Neural cell (in vitro differentiated cells): ENCODE results near the gene COMMD2. TPM values are rescaled to one million over a fixed set of nuclear protein-coding genes. Genes with fewer than 3 reads are reported as not detected.

Source experiments
- H2AFZ ChIP-seq: fragments of 200-600, 300-800 bp; sonication (generic), shearing (Covaris generic); 2 replicates; pipeline ENCODE4 v1.6.0; 2014; ENCODE audit warnings: low read depth, mild to moderate bottlenecking, antibody characterized with exemption, low read length, moderate library complexity
- H3F3A ChIP-seq: fragments of 200-600 bp; shearing (Covaris generic); 2 replicates; pipeline ENCODE4 v1.6.1; 2016; ENCODE audit warnings: mild to moderate bottlenecking, moderate library complexity, mixed read lengths, antibody characterized with exemption, low read length; ENCODE audit not compliant: insufficient read depth, poor library complexity, severe bottlenecking
- H3K27ac ChIP-seq: fragments of 200-600, 300-800 bp; sonication (generic), shearing (Covaris generic); 2 replicates; pipeline ENCODE4 v1.5.1; 2014; ENCODE audit warnings: mild to moderate bottlenecking, low read length, moderate library complexity
- H3K27me3 ChIP-seq: fragments of 300-800, 200-600 bp; sonication (generic), shearing (Covaris generic); 2 replicates; pipeline ENCODE4 v1.6.0; 2014; ENCODE audit warnings: mild to moderate bottlenecking, low read depth, low read length, moderate library complexity; ENCODE audit not compliant: insufficient read depth
- H3K36me3 ChIP-seq: fragments of 300-800, 200-600 bp; sonication (generic), shearing (Covaris generic); 2 replicates; pipeline ENCODE4 v1.5.1; 2014; ENCODE audit warnings: mild to moderate bottlenecking, antibody characterized with exemption, low read length, moderate library complexity; ENCODE audit not compliant: insufficient read depth
- H3K4me2 ChIP-seq: fragments of 300-800, 200-600 bp; sonication (generic), shearing (Covaris generic); 2 replicates; pipeline ENCODE4 v1.6.0; 2014; ENCODE audit warnings: mild to moderate bottlenecking, low read length
- H3K4me3 ChIP-seq: fragments of 300-800, 200-600 bp; sonication (generic), shearing (Covaris generic); 2 replicates; pipeline ENCODE4 v1.5.1; 2014; ENCODE audit warnings: mild to moderate bottlenecking, low read length, moderate library complexity
- H3K79me2 ChIP-seq: fragments of 200-600 bp; shearing (Covaris generic); replicated peaks from 2 replicates; pipeline ENCODE4 v1.6.0; 2014; ENCODE audit warnings: mild to moderate bottlenecking, low read length, moderate library complexity; ENCODE audit not compliant: insufficient read depth
- H3K9ac ChIP-seq: fragments of 300-800, 200-600 bp; sonication (generic), shearing (Covaris generic); 2 replicates; pipeline ENCODE4 v1.6.1; 2016; ENCODE audit warnings: mild to moderate bottlenecking, low read length, mixed read lengths
- H3K9me2 ChIP-seq: fragments of 200-600 bp; shearing (Covaris generic); 2 replicates; pipeline ENCODE4 v1.6.1; 2016; ENCODE audit warnings: mild to moderate bottlenecking, low read length, mixed read lengths; ENCODE audit not compliant: insufficient read depth
- H3K9me3 ChIP-seq: fragments of 200-600, 300-800 bp; sonication (generic), shearing (Covaris generic); 2 replicates; pipeline ENCODE4 v1.6.1; 2016; ENCODE audit warnings: mild to moderate bottlenecking, mixed run types, low read length, moderate library complexity, mixed read lengths
- H4K20me1 ChIP-seq: fragments of 200-600 bp; shearing (Covaris generic); 2 replicates; pipeline ENCODE4 v1.6.1; 2016; ENCODE audit warnings: mild to moderate bottlenecking, mixed run types; ENCODE audit not compliant: insufficient read depth
- EP300 ChIP-seq: fragments of 450-650 bp; conservative IDR thresholded peaks from 2 replicates; pipeline ENCODE4 v1.6.1; 2014; ENCODE audit warnings: antibody characterized with exemption, mild to moderate bottlenecking, moderate library complexity; ENCODE audit not compliant: poor library complexity, severe bottlenecking
- EZH2 ChIP-seq: fragments of 200-600, 300-800 bp; shearing (Covaris generic), sonication (generic); IDR thresholded peaks from 2 replicates; pipeline ENCODE4 v1.6.1; 2014; ENCODE audit warnings: antibody characterized with exemption, low read length, borderline replicate concordance, mild to moderate bottlenecking; ENCODE audit not compliant: insufficient read depth, poor library complexity, severe bottlenecking
- MXI1 ChIP-seq: fragments of 450-650 bp; conservative IDR thresholded peaks from 2 replicates; pipeline ENCODE4 v1.6.1; 2014; ENCODE audit warnings: antibody characterized with exemption, mild to moderate bottlenecking; ENCODE audit not compliant: poor library complexity, severe bottlenecking
- POLR2AphosphoS5 ChIP-seq: IDR thresholded peaks from 2 replicates; pipeline ENCODE4 v1.6.1; 2012
- RAD21 ChIP-seq: fragments of 450-650 bp; conservative IDR thresholded peaks from 2 replicates; pipeline ENCODE4 v1.6.1; 2014; ENCODE audit warnings: antibody characterized with exemption, mild to moderate bottlenecking, moderate library complexity
- REST ChIP-seq: IDR thresholded peaks from 2 replicates; pipeline ENCODE4 v1.6.1; 2012; ENCODE audit warnings: borderline replicate concordance
- SMC3 ChIP-seq: fragments of 450-650 bp; conservative IDR thresholded peaks from 2 replicates; pipeline ENCODE4 v1.6.1; 2014; ENCODE audit warnings: antibody characterized with exemption, mild to moderate bottlenecking, moderate library complexity; ENCODE audit not compliant: poor library complexity
- TAF1 ChIP-seq: IDR thresholded peaks from 2 replicates; pipeline ENCODE4 v1.6.1; 2012; ENCODE audit warnings: low read depth
- polyA plus RNA-seq: library from polyadenylated mRNA; depleted of rRNA; stranded (reverse); fragments of >200 nt; gene quantifications from 2 replicates; pipeline ENCODE4 v1.2.3, GENCODE V29; 2014
- TF ChIP-seq, protein P1 (sequence below): fragments of 450-650 bp; IDR thresholded peaks from 2 replicates; pipeline ENCODE4 v1.5.1; 2014; ENCODE audit warnings: antibody characterized with exemption, mild to moderate bottlenecking, moderate library complexity; ENCODE audit not compliant: poor library complexity, severe bottlenecking

The COMMD2 gene
- polyA plus RNA-seq, 1 donor from 2014 or later = 126 TPM

- Histone ChIP-seq H3F3A (no peaks in the 10 kb centered on the region), H3K36me3 (no peaks in the 10 kb centered on the region), H3K9me2 (no peaks in the 10 kb centered on the region), H3K27ac (no peak overlapping the region), H2AFZ (no peak overlapping the region), H3K9me3 (no peaks in the 10 kb centered on the region), H4K20me1 (no peaks in the 10 kb centered on the region), H3K27me3 (no peaks in the 10 kb centered on the region), H3K79me2 (no peaks in the 10 kb centered on the region), H3K4me2 (no peak overlapping the region), H3K9ac (no peak overlapping the region), H3K4me3 (no peak overlapping the region)
- TF ChIP-seq TAF1 = no peak
- no peak for TF ChIP-seq RAD21
- no peak for TF ChIP-seq EZH2
- TF ChIP-seq, protein P1, sequence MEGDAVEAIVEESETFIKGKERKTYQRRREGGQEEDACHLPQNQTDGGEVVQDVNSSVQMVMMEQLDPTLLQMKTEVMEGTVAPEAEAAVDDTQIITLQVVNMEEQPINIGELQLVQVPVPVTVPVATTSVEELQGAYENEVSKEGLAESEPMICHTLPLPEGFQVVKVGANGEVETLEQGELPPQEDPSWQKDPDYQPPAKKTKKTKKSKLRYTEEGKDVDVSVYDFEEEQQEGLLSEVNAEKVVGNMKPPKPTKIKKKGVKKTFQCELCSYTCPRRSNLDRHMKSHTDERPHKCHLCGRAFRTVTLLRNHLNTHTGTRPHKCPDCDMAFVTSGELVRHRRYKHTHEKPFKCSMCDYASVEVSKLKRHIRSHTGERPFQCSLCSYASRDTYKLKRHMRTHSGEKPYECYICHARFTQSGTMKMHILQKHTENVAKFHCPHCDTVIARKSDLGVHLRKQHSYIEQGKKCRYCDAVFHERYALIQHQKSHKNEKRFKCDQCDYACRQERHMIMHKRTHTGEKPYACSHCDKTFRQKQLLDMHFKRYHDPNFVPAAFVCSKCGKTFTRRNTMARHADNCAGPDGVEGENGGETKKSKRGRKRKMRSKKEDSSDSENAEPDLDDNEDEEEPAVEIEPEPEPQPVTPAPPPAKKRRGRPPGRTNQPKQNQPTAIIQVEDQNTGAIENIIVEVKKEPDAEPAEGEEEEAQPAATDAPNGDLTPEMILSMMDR = no peak
- no peak for TF ChIP-seq POLR2AphosphoS5
- no peak for TF ChIP-seq SMC3
- no peak for TF ChIP-seq MXI1
- no peak for TF ChIP-seq EP300
- no peak for TF ChIP-seq REST
These were observed 31.3 kb upstream of the COMMD2 start for GRCh38 chr3:149783576-149783975.

DNA sequence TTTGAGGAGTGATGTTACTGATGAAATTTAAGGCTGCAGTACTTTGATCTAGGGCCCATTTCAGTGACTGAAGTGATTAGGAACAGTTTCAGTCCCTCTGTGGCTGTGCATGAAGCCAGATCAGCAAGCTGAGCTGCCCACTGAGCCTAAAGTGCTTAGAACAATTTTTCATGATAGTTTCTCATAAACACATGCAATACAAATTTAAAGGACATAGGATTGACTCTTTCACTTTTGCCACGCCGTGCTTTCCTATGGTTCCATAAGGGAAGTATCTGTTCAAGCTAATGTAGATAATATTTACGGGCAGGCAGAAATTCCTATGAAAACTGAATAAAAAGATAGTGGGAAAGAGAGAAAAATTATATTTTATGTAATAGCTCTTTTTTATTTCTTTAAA lies 29.5 kb upstream of the COMMD2 start:
- Histone ChIP-seq H3K27me3 (no peaks in the 10 kb centered on the region), H4K20me1 (no peaks in the 10 kb centered on the region), H3K9me3 (no peaks in the 10 kb centered on the region), H3K4me3 (no peak overlapping the region), H3K79me2 (no peaks in the 10 kb centered on the region), H3K4me2 (no peak overlapping the region), H3K27ac (no peak overlapping the region), H3K36me3 (no peaks in the 10 kb centered on the region), H2AFZ (no peak overlapping the region), H3K9ac (no peak overlapping the region), H3F3A (no peaks in the 10 kb centered on the region), H3K9me2 (no peaks in the 10 kb centered on the region)
- TF ChIP-seq RAD21 = no peak
- TF ChIP-seq EP300 = no peak
- no peak for TF ChIP-seq MXI1
- TF ChIP-seq TAF1 = no peak
- TF ChIP-seq SMC3 = no peak
- TF ChIP-seq POLR2AphosphoS5 = no peak
- TF ChIP-seq EZH2 = no peak
- TF ChIP-seq, protein P1 = no peak
